Trophoblast cell (in vitro differentiated cells and primary cell): ENCODE results near the gene ABO.
A peak's percentile ranks its signal among the peaks of the same experiment; 100 is the strongest.

Experiments used
- DNase-seq, 2 donors: peaks; one replicate each; pipeline ENCODE4 v3.0.0-alpha.2; 2016
- H2AFZ ChIP-seq: 2 replicates; pipeline ENCODE4 v1.6.1; 2013; ENCODE audit warnings: low read length, moderate library complexity, mild to moderate bottlenecking; ENCODE audit not compliant: insufficient read depth, poor library complexity
- H2AK5ac ChIP-seq: 2 replicates; pipeline ENCODE4 v1.6.1; 2013; ENCODE audit warnings: mild to moderate bottlenecking, low read length
- H2BK120ac ChIP-seq: 2 replicates; pipeline ENCODE4 v1.6.1; 2013; ENCODE audit warnings: low read length, mild to moderate bottlenecking, moderate library complexity; ENCODE audit not compliant: insufficient read depth, poor library complexity
- H2BK12ac ChIP-seq: 2 replicates; pipeline ENCODE4 v1.6.1; 2013; ENCODE audit warnings: mild to moderate bottlenecking, low read length, moderate library complexity
- H2BK5ac ChIP-seq: 2 replicates; pipeline ENCODE4 v1.6.1; 2013; ENCODE audit warnings: low read length, low read depth, moderate library complexity, mild to moderate bottlenecking; ENCODE audit not compliant: poor library complexity
- H3K14ac ChIP-seq: 2 replicates; pipeline ENCODE4 v1.6.1; 2013; ENCODE audit warnings: mild to moderate bottlenecking, low read length
- H3K18ac ChIP-seq: 2 replicates; pipeline ENCODE4 v1.6.1; 2013; ENCODE audit warnings: mild to moderate bottlenecking, low read length
- H3K23ac ChIP-seq: 2 replicates; pipeline ENCODE4 v1.6.1; 2013; ENCODE audit warnings: low read length
- H3K27ac ChIP-seq: 2 replicates; pipeline ENCODE4 v1.5.1; 2013; ENCODE audit warnings: low read depth, mild to moderate bottlenecking, inconsistent platforms, low read length, moderate library complexity
- H3K27me3 ChIP-seq: 2 replicates; pipeline ENCODE4 v1.6.1; 2013; ENCODE audit warnings: inconsistent platforms, mild to moderate bottlenecking, low read length, moderate library complexity; ENCODE audit not compliant: insufficient read depth
- H3K36me3 ChIP-seq, 2 experiments: 1 replicate in 1 of 2; 2 replicates in 1 of 2; pipeline ENCODE4 v1.6.1; 2013; ENCODE audit warnings: low read length in 2 of 2, mild to moderate bottlenecking in 2 of 2, moderate library complexity in 1 of 2; ENCODE audit not compliant: insufficient read depth in 2 of 2, control insufficient read depth in 1 of 2
- H3K4ac ChIP-seq: 2 replicates; pipeline ENCODE4 v1.6.1; 2013; ENCODE audit warnings: low read depth, mild to moderate bottlenecking, low read length, moderate library complexity
- H3K4me1 ChIP-seq, 2 experiments: 1 replicate in 1 of 2; 2 replicates in 1 of 2; pipeline ENCODE4 v1.6.1; 2013; ENCODE audit warnings: low read length in 2 of 2, mild to moderate bottlenecking in 2 of 2, moderate library complexity in 1 of 2; ENCODE audit not compliant: insufficient read depth in 2 of 2, control insufficient read depth in 1 of 2
- H3K4me2 ChIP-seq: 2 replicates; pipeline ENCODE4 v1.6.1; 2013; ENCODE audit warnings: inconsistent platforms, mild to moderate bottlenecking, low read length, moderate library complexity
- H3K4me3 ChIP-seq: 2 replicates; pipeline ENCODE4 v1.5.1; 2013; ENCODE audit warnings: mild to moderate bottlenecking, low read depth, low read length, inconsistent platforms
- H3K79me1 ChIP-seq: one replicate; pipeline ENCODE4 v1.6.1; 2013; ENCODE audit warnings: low read length
- H3K79me2 ChIP-seq: 2 replicates; pipeline ENCODE4 v1.6.1; 2013; ENCODE audit warnings: low read length, mild to moderate bottlenecking; ENCODE audit not compliant: control insufficient read depth, insufficient read depth, poor library complexity
- H3K9ac ChIP-seq: 2 replicates; pipeline ENCODE4 v1.6.1; 2013; ENCODE audit warnings: mild to moderate bottlenecking, low read length
- H3K9me3 ChIP-seq: 2 replicates; pipeline ENCODE4 v1.6.1; 2013; ENCODE audit warnings: low read depth, mild to moderate bottlenecking, control low read depth, inconsistent platforms, low read length; ENCODE audit not compliant: insufficient read depth
- H4K12ac ChIP-seq: 2 replicates; pipeline ENCODE4 v1.6.1; 2013; ENCODE audit warnings: low read depth, mild to moderate bottlenecking, low read length, moderate library complexity
- H4K8ac ChIP-seq: 2 replicates; pipeline ENCODE4 v1.6.1; 2013; ENCODE audit warnings: low read depth, mild to moderate bottlenecking, low read length, moderate library complexity
- H4K91ac ChIP-seq: one replicate; pipeline ENCODE4 v1.6.1; 2013; ENCODE audit warnings: low read depth, mild to moderate bottlenecking, low read length, moderate library complexity
- WGBS: extraction: QIAGEN DNeasy Blood & Tissue Kit; methylation state at CpG from one replicate; pipeline ENCODE4 v1.1.7; 2013; ENCODE audit warnings: missing lambda C conversion rate; ENCODE audit not compliant: insufficient read length, insufficient coverage; ENCODE audit errors: extremely low coverage; 5-methylcytosine and 5-hydroxymethylcytosine counted together

Gene ABO

GRCh38 chr9:133309608-133310007, 34.6 kb upstream of the ABO start:
- Histone ChIP-seq H2AK5ac (no peak overlapping the region), H3K27me3 (no peaks in the 10 kb centered on the region), H3K18ac (no peak overlapping the region), H3K27ac (no peak overlapping the region), H3K23ac (no peak overlapping the region), H3K9ac (no peak overlapping the region), H2AFZ (no peak overlapping the region), H4K91ac (no peak overlapping the region), H2BK5ac (no peak overlapping the region), H2BK12ac (no peak overlapping the region), H3K4me3 (no peak overlapping the region), H3K4me1 (no peaks in the 10 kb centered on the region), H4K12ac (no peak overlapping the region), H3K79me2 (no peaks in the 10 kb centered on the region), H3K79me1 (no peaks in the 10 kb centered on the region), H2BK120ac (no peak overlapping the region), H3K36me3 (no peaks in the 10 kb centered on the region), H3K9me3 (peaks cover 3% of the 10 kb centered on the region), H3K4me2 (no peak overlapping the region), H4K8ac (no peak overlapping the region), H3K4ac (no peak overlapping the region), H3K14ac (no peak overlapping the region)
- no peak for DNase-seq
- no CpG with 5 or more reads among the region's 6 CpGs for WGBS

- DNase-seq = no peak
- WGBS = no CpG with 5 or more reads among the region's 16 CpGs
- H3K27ac ChIP-seq = no peak overlapping the region
These were observed 32.3 kb upstream of the ABO start for GRCh38 chr9:133307301-133307700.

GRCh38 chr9:133306242-133307204, 31.5 kb upstream of the ABO start:
- no peaks in the 10 kb centered on the region for H3K36me3 ChIP-seq
- no peak overlapping the region for H3K27ac ChIP-seq
- no peak overlapping the region for H2BK120ac ChIP-seq
- H3K9me3 ChIP-seq = peaks cover 5% of the 10 kb centered on the region
- H2AFZ ChIP-seq = no peak overlapping the region
- no peaks in the 10 kb centered on the region for H3K79me2 ChIP-seq
- no peak overlapping the region for H4K8ac ChIP-seq
- H3K4me3 ChIP-seq = peak overlapping the region; percentile 5
- no peak overlapping the region for H3K9ac ChIP-seq
- H3K27me3 ChIP-seq = no peaks in the 10 kb centered on the region
- no peak overlapping the region for H3K23ac ChIP-seq
- H3K18ac ChIP-seq = no peak overlapping the region
- H3K4ac ChIP-seq = no peak overlapping the region
- no peaks in the 10 kb centered on the region for H3K4me1 ChIP-seq
- H2BK5ac ChIP-seq = no peak overlapping the region
- no peak overlapping the region for H3K4me2 ChIP-seq
- no peak overlapping the region for H3K14ac ChIP-seq
- WGBS = no CpG with 5 or more reads among the region's 31 CpGs
- no peak overlapping the region for H4K12ac ChIP-seq
- no peak overlapping the region for H2AK5ac ChIP-seq
- DNase-seq = no peak
- no peak overlapping the region for H2BK12ac ChIP-seq
- H4K91ac ChIP-seq = no peak overlapping the region
- H3K79me1 ChIP-seq = no peaks in the 10 kb centered on the region

More at GRCh38 chr9:133307301-133307700, 32.3 kb upstream of the ABO start:
- Histone ChIP-seq H2BK12ac (no peak overlapping the region), H3K9me3 (peaks cover 3% of the 10 kb centered on the region), H4K91ac (no peak overlapping the region), H3K36me3 (no peaks in the 10 kb centered on the region), H3K18ac (no peak overlapping the region), H2AFZ (no peak overlapping the region), H3K4me2 (no peak overlapping the region), H3K79me2 (no peaks in the 10 kb centered on the region), H3K14ac (no peak overlapping the region), H3K4ac (no peak overlapping the region), H2BK120ac (no peak overlapping the region), H2AK5ac (no peak overlapping the region), H3K27me3 (no peaks in the 10 kb centered on the region), H3K4me3 (no peak overlapping the region), H3K9ac (no peak overlapping the region), H3K23ac (no peak overlapping the region), H2BK5ac (no peak overlapping the region), H4K12ac (no peak overlapping the region), H3K4me1 (no peaks in the 10 kb centered on the region), H3K79me1 (no peaks in the 10 kb centered on the region), H4K8ac (no peak overlapping the region)

GRCh38 chr9:133305731-133306130, 30.7 kb upstream of the ABO start:
- H3K4me2 ChIP-seq = no peak overlapping the region
- H3K9me3 ChIP-seq = peaks cover 7% of the 10 kb centered on the region
- no peak overlapping the region for H2BK12ac ChIP-seq
- no peak overlapping the region for H2AFZ ChIP-seq
- H2BK120ac ChIP-seq = no peak overlapping the region
- no peak overlapping the region for H3K9ac ChIP-seq
- H3K79me1 ChIP-seq = no peaks in the 10 kb centered on the region
- no peak overlapping the region for H3K18ac ChIP-seq
- no peak overlapping the region for H3K14ac ChIP-seq
- H3K23ac ChIP-seq = no peak overlapping the region
- no peaks in the 10 kb centered on the region for H3K4me1 ChIP-seq
- no peak overlapping the region for H3K4ac ChIP-seq
- H4K8ac ChIP-seq = no peak overlapping the region
- WGBS = no CpG with 5 or more reads among the region's 23 CpGs
- no peak overlapping the region for H2BK5ac ChIP-seq
- no peaks in the 10 kb centered on the region for H3K27me3 ChIP-seq
- H3K27ac ChIP-seq = no peak overlapping the region
- H4K91ac ChIP-seq = no peak overlapping the region
- no peak overlapping the region for H3K4me3 ChIP-seq
- no peak overlapping the region for H4K12ac ChIP-seq
- no peak for DNase-seq
- H3K36me3 ChIP-seq = no peaks in the 10 kb centered on the region
- no peaks in the 10 kb centered on the region for H3K79me2 ChIP-seq
- no peak overlapping the region for H2AK5ac ChIP-seq
